Nephron progenitor cell (in vitro differentiated cells): Measurements from ENCODE around the gene ZNF831.

Experiments used
- DNase-seq: peaks from one replicate; pipeline ENCODE4 v3.0.0; 2021
- H3K27ac Mint-ChIP-seq: 2 replicates; pipeline ENCODE4 v1.8.0; 2021; ENCODE audit warnings: mild to moderate bottlenecking, moderate library complexity, mixed read lengths
- H3K27me3 Mint-ChIP-seq: 2 replicates; pipeline ENCODE4 v1.8.0; 2021; ENCODE audit warnings: mild to moderate bottlenecking, low read depth, mixed read lengths; ENCODE audit not compliant: poor library complexity
- H3K36me3 Mint-ChIP-seq: 2 replicates; pipeline ENCODE4 v1.8.0; 2021; ENCODE audit warnings: low read depth, mixed read lengths
- H3K4me1 Mint-ChIP-seq: 2 replicates; pipeline ENCODE4 v1.8.0; 2021; ENCODE audit warnings: mixed read lengths
- H3K4me3 Mint-ChIP-seq: 2 replicates; pipeline ENCODE4 v1.8.0; 2021; ENCODE audit warnings: mild to moderate bottlenecking, moderate library complexity, mixed read lengths
- H3K9me3 Mint-ChIP-seq: 2 replicates; pipeline ENCODE4 v1.8.0; 2021; ENCODE audit warnings: mild to moderate bottlenecking, moderate library complexity, mixed read lengths
- TF ChIP-seq, protein P1 (sequence below): fragments of 200-600 bp; sonication (generic); IDR thresholded peaks from 2 replicates; pipeline ENCODE4 v1.5.0; 2021; ENCODE audit warnings: antibody characterized with exemption

ZNF831 gene

DNA sequence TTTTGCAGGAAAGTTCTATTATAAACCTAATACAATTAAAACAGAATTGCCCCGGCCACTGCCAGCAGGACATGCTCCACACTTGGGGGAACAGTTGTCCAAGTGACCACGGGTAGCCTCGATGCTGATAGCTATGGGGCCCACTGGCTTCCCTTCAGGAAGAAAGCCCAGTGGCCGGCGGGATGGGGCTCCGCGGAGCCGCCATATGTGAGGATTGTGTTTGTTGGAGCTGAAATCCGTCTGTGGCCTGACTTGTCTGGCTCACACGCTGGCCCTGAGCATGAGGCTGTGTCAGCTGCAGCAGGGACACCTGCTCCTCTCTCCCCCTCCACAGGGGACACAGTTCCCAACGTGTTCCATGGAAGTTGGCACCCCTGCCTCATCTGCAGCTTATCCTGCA, 46.6 kb downstream of the ZNF831 start:
- H3K9me3 Mint-ChIP-seq: no peaks in the 10 kb centered on the region
- no peaks in the 10 kb centered on the region for H3K36me3 Mint-ChIP-seq
- H3K4me3 Mint-ChIP-seq: no peak overlapping the region
- no peak overlapping the region for H3K27ac Mint-ChIP-seq
- H3K4me1 Mint-ChIP-seq: peaks cover 83% of the 10 kb centered on the region
- TF ChIP-seq, protein P1, sequence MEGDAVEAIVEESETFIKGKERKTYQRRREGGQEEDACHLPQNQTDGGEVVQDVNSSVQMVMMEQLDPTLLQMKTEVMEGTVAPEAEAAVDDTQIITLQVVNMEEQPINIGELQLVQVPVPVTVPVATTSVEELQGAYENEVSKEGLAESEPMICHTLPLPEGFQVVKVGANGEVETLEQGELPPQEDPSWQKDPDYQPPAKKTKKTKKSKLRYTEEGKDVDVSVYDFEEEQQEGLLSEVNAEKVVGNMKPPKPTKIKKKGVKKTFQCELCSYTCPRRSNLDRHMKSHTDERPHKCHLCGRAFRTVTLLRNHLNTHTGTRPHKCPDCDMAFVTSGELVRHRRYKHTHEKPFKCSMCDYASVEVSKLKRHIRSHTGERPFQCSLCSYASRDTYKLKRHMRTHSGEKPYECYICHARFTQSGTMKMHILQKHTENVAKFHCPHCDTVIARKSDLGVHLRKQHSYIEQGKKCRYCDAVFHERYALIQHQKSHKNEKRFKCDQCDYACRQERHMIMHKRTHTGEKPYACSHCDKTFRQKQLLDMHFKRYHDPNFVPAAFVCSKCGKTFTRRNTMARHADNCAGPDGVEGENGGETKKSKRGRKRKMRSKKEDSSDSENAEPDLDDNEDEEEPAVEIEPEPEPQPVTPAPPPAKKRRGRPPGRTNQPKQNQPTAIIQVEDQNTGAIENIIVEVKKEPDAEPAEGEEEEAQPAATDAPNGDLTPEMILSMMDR: no peak
- H3K27me3 Mint-ChIP-seq: peaks cover 3% of the 10 kb centered on the region
- no peak for DNase-seq

DNA sequence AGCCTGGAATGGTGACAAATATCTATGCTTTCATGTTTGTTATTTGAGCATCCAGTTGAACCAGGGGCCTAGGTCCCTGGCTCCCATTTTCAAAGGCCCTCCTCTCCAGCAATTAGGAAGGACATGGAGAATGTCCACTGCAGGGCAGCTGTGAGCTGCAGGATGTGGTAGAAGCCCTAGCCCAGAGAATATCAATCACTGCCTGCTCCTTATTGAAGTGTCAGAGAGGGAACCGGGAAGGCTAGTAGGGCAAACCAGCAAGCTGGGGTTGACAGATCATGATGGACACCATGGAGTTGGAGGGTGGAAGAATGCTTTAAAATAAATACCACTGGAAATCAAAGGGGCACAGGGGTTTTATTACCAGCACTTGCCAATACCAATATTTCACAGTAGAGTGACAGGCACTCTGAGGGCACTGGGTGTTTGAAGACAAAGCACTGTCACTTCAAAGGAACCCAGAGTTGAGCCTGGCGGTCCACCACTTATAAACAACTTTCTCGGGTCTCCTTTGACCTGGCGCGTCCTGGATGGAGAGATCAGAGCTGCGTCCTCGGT, 47.7 kb downstream of the ZNF831 start:
- no peaks in the 10 kb centered on the region for H3K9me3 Mint-ChIP-seq
- H3K4me1 Mint-ChIP-seq: peaks cover 84% of the 10 kb centered on the region

GRCh38 chr20:59214073-59214472, 50.5 kb downstream of the ZNF831 start:
- Mint-ChIP-seq H3K27ac (no peak overlapping the region), H3K9me3 (no peaks in the 10 kb centered on the region), H3K27me3 (peaks cover 5% of the 10 kb centered on the region), H3K4me3 (no peak overlapping the region), H3K4me1 (peaks cover 91% of the 10 kb centered on the region), H3K36me3 (no peaks in the 10 kb centered on the region)
- TF ChIP-seq, protein P1: no peak
- no peak for DNase-seq

More for the DNA sequence above, 47.7 kb downstream of the ZNF831 start:
- TF ChIP-seq, protein P1: no peak
- Mint-ChIP-seq H3K27ac (peak overlapping the region; percentile 95), H3K36me3 (no peaks in the 10 kb centered on the region), H3K27me3 (no peaks in the 10 kb centered on the region), H3K4me3 (peak overlapping the region; percentile 54)
- DNase-seq: peak; percentile 54

GRCh38 chr20:59214606-59215547, 51.3 kb downstream of the ZNF831 start:
- Mint-ChIP-seq H3K27me3 (peaks cover 6% of the 10 kb centered on the region), H3K4me1 (peaks cover 92% of the 10 kb centered on the region), H3K36me3 (no peaks in the 10 kb centered on the region)

GRCh38 chr20:59217173-59217572, 53.6 kb downstream of the ZNF831 start:
- Mint-ChIP-seq H3K27me3 (peaks cover 13% of the 10 kb centered on the region), H3K27ac (no peak overlapping the region), H3K4me3 (no peak overlapping the region), H3K9me3 (no peaks in the 10 kb centered on the region), H3K36me3 (no peaks in the 10 kb centered on the region), H3K4me1 (peaks cover 89% of the 10 kb centered on the region)
- TF ChIP-seq, protein P1: no peak
- DNase-seq: no peak

More at GRCh38 chr20:59214606-59215547, 51.3 kb downstream of the ZNF831 start:
- Mint-ChIP-seq H3K27ac (no peak overlapping the region), H3K4me3 (no peak overlapping the region), H3K9me3 (no peaks in the 10 kb centered on the region)
- no peak for DNase-seq
- TF ChIP-seq, protein P1: no peak
